Measurements from ENCODE around the gene PRR32.

- TF ChIP-seq POLR2AphosphoS5 (IDR thresholded peaks at IDR 0.05) = no peak
- no peak for TF ChIP-seq CTCF (IDR thresholded peaks at IDR 0.05)
Observed at GRCh38 chrX:126785539-126785938, 34.0 kb upstream of the PRR32 start.
